ENCODE measurements around the gene ZFC3H1. TPM values are rescaled to one million over a fixed set of nuclear protein-coding genes. Genes with fewer than 3 reads are reported as not detected.

Gene ZFC3H1
- total RNA-seq, 1 experiment from 2014 or later = 24.4 TPM

DNA sequence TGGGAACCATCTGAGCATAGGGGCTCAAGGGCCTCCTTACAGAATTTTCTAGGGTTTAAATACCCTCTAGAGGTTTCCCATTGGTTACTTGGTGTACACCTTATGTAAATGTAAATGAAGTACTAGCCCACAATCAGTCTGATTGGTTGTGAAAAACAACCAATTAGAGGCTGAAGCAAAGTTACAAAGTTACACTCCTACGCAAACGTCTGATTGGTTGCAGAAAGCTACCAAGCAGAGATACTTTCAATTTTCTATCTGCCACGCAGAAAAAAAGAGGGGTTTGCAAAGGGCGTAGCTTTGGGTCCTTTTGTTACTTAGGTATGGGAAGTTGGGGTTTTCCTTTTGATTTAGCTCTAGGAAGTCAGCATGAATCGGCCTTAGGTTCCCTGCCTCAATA, 20.4 kb upstream of the ZFC3H1 start:
- TF ChIP-seq, protein P1, sequence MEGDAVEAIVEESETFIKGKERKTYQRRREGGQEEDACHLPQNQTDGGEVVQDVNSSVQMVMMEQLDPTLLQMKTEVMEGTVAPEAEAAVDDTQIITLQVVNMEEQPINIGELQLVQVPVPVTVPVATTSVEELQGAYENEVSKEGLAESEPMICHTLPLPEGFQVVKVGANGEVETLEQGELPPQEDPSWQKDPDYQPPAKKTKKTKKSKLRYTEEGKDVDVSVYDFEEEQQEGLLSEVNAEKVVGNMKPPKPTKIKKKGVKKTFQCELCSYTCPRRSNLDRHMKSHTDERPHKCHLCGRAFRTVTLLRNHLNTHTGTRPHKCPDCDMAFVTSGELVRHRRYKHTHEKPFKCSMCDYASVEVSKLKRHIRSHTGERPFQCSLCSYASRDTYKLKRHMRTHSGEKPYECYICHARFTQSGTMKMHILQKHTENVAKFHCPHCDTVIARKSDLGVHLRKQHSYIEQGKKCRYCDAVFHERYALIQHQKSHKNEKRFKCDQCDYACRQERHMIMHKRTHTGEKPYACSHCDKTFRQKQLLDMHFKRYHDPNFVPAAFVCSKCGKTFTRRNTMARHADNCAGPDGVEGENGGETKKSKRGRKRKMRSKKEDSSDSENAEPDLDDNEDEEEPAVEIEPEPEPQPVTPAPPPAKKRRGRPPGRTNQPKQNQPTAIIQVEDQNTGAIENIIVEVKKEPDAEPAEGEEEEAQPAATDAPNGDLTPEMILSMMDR (conservative IDR thresholded peaks at IDR 0.05) = no peak
- Histone ChIP-seq H2BK5ac (ENCODE audit: insufficient read length, low read length) (no peak overlapping the region), H4K8ac (replicated peaks; ENCODE audit: insufficient read length, low read depth, low read length) (no peak overlapping the region), H4K5ac (ENCODE audit: insufficient read length, low read depth, low read length) (no peak overlapping the region), H2BK120ac (ENCODE audit: low read depth, low read length, poor library complexity, severe bottlenecking) (no peak overlapping the region), H3K14ac (ENCODE audit: insufficient read depth, low read length) (no peak overlapping the region), H2AK5ac (ENCODE audit: insufficient read length, low read length) (no peak overlapping the region), H3K4me2 (ENCODE audit: insufficient read depth, insufficient read length, low read length) (no peak overlapping the region), H4K91ac (ENCODE audit: insufficient read length, low read depth, low read length) (no peak overlapping the region), H3K27ac (ENCODE audit: insufficient read length, low read depth, low read length) (no peak overlapping the region), H3K9ac (ENCODE audit: extremely low read depth, insufficient read length, low read length) (no peak overlapping the region), H3K18ac (ENCODE audit: insufficient read length, low read depth, low read length) (no peak overlapping the region), H3K23me2 (ENCODE audit: insufficient read length, low read depth, low read length, poor library complexity, severe bottlenecking) (no peaks in the 10 kb centered on the region), H3K79me1 (ENCODE audit: insufficient read depth, low read depth, low read length, poor library complexity, severe bottlenecking) (no peaks in the 10 kb centered on the region), H2BK12ac (ENCODE audit: insufficient read length, low read depth, low read length) (no peak overlapping the region), H2BK15ac (ENCODE audit: low read depth, low read length) (no peak overlapping the region), H3K23ac (ENCODE audit: insufficient read length, low read depth, low read length) (no peak overlapping the region), H3T11ph (ENCODE audit: low read length) (no peak overlapping the region), H3K79me2 (ENCODE audit: insufficient read depth, low read length) (no peaks in the 10 kb centered on the region), H3K4me1 (ENCODE audit: insufficient read depth, low read length) (no peaks in the 10 kb centered on the region), H2BK20ac (ENCODE audit: low read depth, low read length, poor library complexity, severe bottlenecking) (no peak overlapping the region), H3K27me3 (ENCODE audit: insufficient read depth, low read length) (no peaks in the 10 kb centered on the region), H4K20me1 (ENCODE audit: control insufficient read depth, insufficient read depth, insufficient read length) (no peaks in the 10 kb centered on the region), H2AFZ (ENCODE audit: low read length) (no peak overlapping the region), H3K56ac (ENCODE audit: insufficient read length, low read depth, low read length) (no peak overlapping the region), H3K4ac (ENCODE audit: low read depth, low read length) (no peak overlapping the region), H3K9me3 (ENCODE audit: control insufficient read depth, low read depth, low read length) (no peaks in the 10 kb centered on the region)
- Mint-ChIP-seq H3K4me1 (peaks cover 6 to 9% of the 10 kb centered on the region in 2 experiments), H3K27ac (no peak overlapping the region), H3K36me3 (ENCODE audit: insufficient read depth in 1 of 3, low read depth in 3 of 3) (no peaks in the 10 kb centered on the region), H3K9me3 (no peaks in the 10 kb centered on the region), H3K4me3 (no peak overlapping the region), H3K27me3 (ENCODE audit: low read depth) (no peaks in the 10 kb centered on the region)
- no CpG with 5 or more reads among the region's 5 CpGs for whole genome bisulfite sequencing (ENCODE audit: extremely low coverage, insufficient read length, low lambda C conversion rate)
- DNase-seq = no peak
